GM12878 (cell line): ENCODE results near the gene UBE2O. TPM values are rescaled to one million over a fixed set of nuclear protein-coding genes. Genes with fewer than 3 reads are reported as not detected.

Experiments
- BCL11A ChIP-seq: IDR thresholded peaks from 2 replicates; pipeline ENCODE4 v1.6.1; 2011; ENCODE audit warnings: low read depth, low read length
- CUX1 ChIP-seq: IDR thresholded peaks from 2 replicates; pipeline ENCODE4 v1.6.1; 2012; ENCODE audit warnings: improper control_type of control experiment, low read depth, low read length; ENCODE audit not compliant: insufficient replicate concordance
- TCF12 ChIP-seq: IDR thresholded peaks from 2 replicates; pipeline ENCODE4 v1.6.1; 2011; ENCODE audit warnings: low read depth, mild to moderate bottlenecking, low read length
- USF1 ChIP-seq: IDR thresholded peaks from 2 replicates; pipeline ENCODE4 v1.6.1; 2011; ENCODE audit warnings: borderline replicate concordance, low read depth, mild to moderate bottlenecking, moderate library complexity, mixed read lengths, low read length; ENCODE audit not compliant: insufficient read depth; ENCODE audit errors: extremely low read length
- polyA plus RNA-seq, 11 experiments: library from polyadenylated mRNA; depleted of rRNA in 4 of 11; unstranded in 6 of 11; stranded (reverse) in 5 of 11; fragments of >200 nt; fragmentation: Nextera tagmentation in 4 of 11; fragmentation: Illumina TruSeq in 1 of 11; extraction: Ambion mirVana in 4 of 11; extraction: Trizol in 1 of 11; gene quantifications; 1 replicate in 1 of 11; 2 replicates in 10 of 11; pipeline versions ENCODE4 v1.2.1 to v1.2.3, GENCODE V29; 2011 to 2016; ENCODE audit warnings: inconsistent platforms in 2 of 11, missing spikeins in 2 of 11, low read depth in 1 of 11
- total RNA-seq, 4 experiments: library from RNA; depleted of rRNA in 3 of 4; stranded (reverse); fragments of >200 nt in 3 of 4; fragmentation: Illumina TruSeq in 1 of 4; extraction: Trizol in 1 of 4; gene quantifications; 2 replicates each; pipeline versions ENCODE4 v1.2.1 to v1.2.3, GENCODE V29; 2013 to 2021

The UBE2O gene
- total and polyA plus RNA-seq, 10 of the 15 experiments (the other 5 are each of a cell fraction or from before 2014, with no cell fraction given): 2.1 to 39.0 (median 14.1) TPM

GRCh38 chr17:76376318-76377133 lies 76.4 kb downstream of the UBE2O start (continued):
- no peak for TF ChIP-seq TCF12
- TF ChIP-seq CUX1: no peak
- no peak for TF ChIP-seq USF1
- TF ChIP-seq BCL11A: no peak
